Mucosa of descending colon (tissue), 3 donors: ENCODE measurements around the gene ZNF675. TPM values are rescaled to one million over a fixed set of nuclear protein-coding genes. Genes with fewer than 3 reads are reported as not detected.
A peak's percentile ranks its signal among the peaks of the same experiment; 100 is the strongest.
"Not testable (repeated sequence)": the region's sequence is repeated elsewhere in the genome, so short reads cannot be mapped to it uniquely, and the experiment has no call there.

Source experiments
- ATAC-seq: fragments of 200-7000 bp; cut with Tn5 transposase; one replicate; pipeline ENCODE4 v1.9.1; 2020; ENCODE audit warnings: mild to moderate bottlenecking, moderate library complexity
- DNase-seq, 3 donors: peaks; one replicate each; pipeline ENCODE4 v3.0.0-alpha.2; 2020
- H3K36me3 ChIP-seq: fragments of 200-600 bp; one replicate; pipeline ENCODE4 v1.8.0; 2021; ENCODE audit warnings: low read depth, mild to moderate bottlenecking
- H3K4me1 ChIP-seq: fragments of 200-600 bp; one replicate; pipeline ENCODE4 v1.8.0; 2021; ENCODE audit warnings: low read depth, mild to moderate bottlenecking
- H3K4me3 ChIP-seq: fragments of 200-600 bp; one replicate; pipeline ENCODE4 v1.8.0; 2021; ENCODE audit warnings: mild to moderate bottlenecking
- H3K9me3 ChIP-seq: fragments of 200-600 bp; one replicate; pipeline ENCODE4 v1.8.0; 2021; ENCODE audit warnings: mild to moderate bottlenecking
- CTCF ChIP-seq: fragments of 200-600 bp; IDR thresholded peaks from one replicate; pipeline ENCODE4 v1.8.0; 2022; ENCODE audit warnings: antibody characterized with exemption, mild to moderate bottlenecking
- intact Hi-C, 2 donors: fragments of 100-400 bp; cut with DNase I in 1 of 2; cut with micrococcal nuclease in 1 of 2; formaldehyde crosslinking; loops; one replicate each; pipeline versions ENCODE4 v1.11.0 to v1.11.1; 2022; cut with DNase I, micrococcal nuclease
- total RNA-seq, 3 donors: library from RNA; stranded (reverse); fragmentation: NEBNext Ultra II Directional in 2 of 3; extraction: Animal tissue kit (Norgen Biotek cat#: 25700) in 2 of 3; gene quantifications; one replicate each; pipeline versions ENCODE4 v1.2.1 to v1.2.4, GENCODE V29; 2021 to 2023
- donor health status: DM: no; HTN: no; CAD: no; lungs with moderate emphysema.
- donor health status: DM: no; HTN: no; CAD: no.
- donor health status: DM: no; HTN: yes; CAD: no.

Gene ZNF675
- total RNA-seq, 3 donors from 2014 or later: 9.5 to 21.5 (median 14.3) TPM

GRCh38 chr19:23706657-23707056 is 19.6 kb upstream of the ZNF675 start:
- Histone ChIP-seq H3K4me1 (no peaks in the 10 kb centered on the region), H3K4me3 (no peak overlapping the region), H3K36me3 (no peaks in the 10 kb centered on the region), H3K9me3 (no peaks in the 10 kb centered on the region)
- ATAC-seq: no peak
- TF ChIP-seq CTCF: no peak
- intact Hi-C loops: no loop called here
- DNase-seq: no peak

- Histone ChIP-seq H3K36me3 (no peaks in the 10 kb centered on the region), H3K4me3 (no peak overlapping the region), H3K9me3 (no peaks in the 10 kb centered on the region), H3K4me1 (peaks cover 5% of the 10 kb centered on the region)
- DNase-seq (peak in 1 of 3 donors; percentile 4), ATAC-seq (peak; percentile 17)
- TF ChIP-seq CTCF: no peak
- intact Hi-C loops: no loop called here
These were observed 12.5 kb upstream of the ZNF675 start for GRCh38 chr19:23699521-23699860.

GRCh38 chr19:23698711-23699520 is 11.9 kb upstream of the ZNF675 start:
- H3K4me1 ChIP-seq: peaks cover 5% of the 10 kb centered on the region
- peak in 2 of 3 donors; percentile 41 to 79 for DNase-seq
- H3K4me3 ChIP-seq: no peak overlapping the region
- peak; percentile 92 for ATAC-seq
- TF ChIP-seq CTCF: no peak
- H3K36me3 ChIP-seq: no peaks in the 10 kb centered on the region
- no peaks in the 10 kb centered on the region for H3K9me3 ChIP-seq
- intact Hi-C loops: no loop called here

DNA sequence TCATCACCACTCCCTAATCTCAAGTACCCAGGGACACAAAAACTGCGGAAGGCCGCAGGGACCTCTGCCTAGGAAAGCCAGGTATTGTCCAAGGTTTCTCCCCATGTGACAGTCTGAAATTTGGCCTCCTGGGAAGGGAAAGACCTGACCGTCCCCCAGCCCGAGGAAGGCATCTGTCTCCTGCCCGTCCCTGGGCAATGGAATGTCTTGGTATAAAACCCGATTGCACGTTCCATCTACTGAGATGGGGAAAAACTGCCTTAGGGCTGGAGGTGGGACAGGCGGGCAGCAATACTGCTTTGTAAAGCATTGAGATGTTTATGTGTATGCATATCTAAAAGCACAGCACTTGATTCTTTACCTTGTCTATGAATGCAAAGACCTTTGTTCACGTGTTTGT is 5.9 kb upstream of the ZNF675 start:
- H3K36me3 ChIP-seq, H3K9me3 ChIP-seq, intact Hi-C loops, ATAC-seq, DNase-seq, H3K4me3 ChIP-seq, H3K4me1 ChIP-seq: not testable (repeated sequence)

DNA sequence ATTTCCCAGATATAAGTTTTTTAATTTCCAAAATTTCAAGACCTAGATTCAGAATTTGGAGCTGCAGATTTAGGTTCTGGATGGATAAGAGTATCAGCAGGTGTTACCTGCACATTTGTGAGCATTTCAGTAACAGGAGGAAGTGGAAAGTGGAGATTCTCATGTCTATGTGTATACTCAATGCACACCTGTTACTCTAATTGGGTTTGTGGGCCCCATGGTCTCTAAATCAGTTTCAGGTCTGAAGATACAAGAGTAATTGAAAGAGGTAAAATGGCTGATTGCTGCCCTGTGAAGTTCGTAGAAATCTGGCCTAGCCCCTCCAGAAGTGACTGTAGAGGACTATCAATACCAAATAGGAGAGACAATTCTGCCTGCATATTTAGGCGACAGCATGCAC is 13.9 kb downstream of the ZNF675 start:
- Histone ChIP-seq H3K36me3 (no peaks in the 10 kb centered on the region), H3K9me3 (peaks cover 66% of the 10 kb centered on the region), H3K4me1 (no peaks in the 10 kb centered on the region), H3K4me3 (no peak overlapping the region)
- DNase-seq: no peak
- TF ChIP-seq CTCF: no peak
- intact Hi-C loops: no loop called here
- ATAC-seq: no peak

DNA sequence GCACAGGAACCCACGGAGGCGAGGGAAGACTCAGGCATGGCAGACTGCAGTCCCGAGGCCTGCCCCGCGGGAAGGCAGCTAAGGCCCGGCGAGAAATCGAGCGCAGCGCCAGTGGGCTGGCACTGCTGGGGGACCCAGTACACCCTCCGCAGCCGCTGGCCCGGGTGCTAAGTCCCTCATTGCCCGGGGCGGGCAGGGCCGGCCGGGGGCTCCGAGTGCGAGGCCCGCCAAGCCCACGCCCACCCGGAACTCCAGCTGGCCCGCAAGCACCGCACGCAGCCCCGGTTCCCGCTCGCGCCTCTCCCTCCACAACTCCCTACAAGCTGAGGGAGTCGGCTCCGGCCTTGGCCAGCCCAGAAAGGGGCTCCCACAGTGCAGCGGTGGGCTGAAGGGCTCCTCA is 18.4 kb downstream of the ZNF675 start:
- DNase-seq, intact Hi-C loops: not testable (repeated sequence)
- peaks cover 68% of the 10 kb centered on the region for H3K9me3 ChIP-seq

More for the DNA sequence above, 18.4 kb downstream of the ZNF675 start:
- H3K4me1 ChIP-seq, ATAC-seq, H3K36me3 ChIP-seq, H3K4me3 ChIP-seq: not testable (repeated sequence)
